ENCODE measurements around the gene COL5A1.
A peak's percentile ranks its signal among the peaks of the same experiment; 100 is the strongest.

The COL5A1 gene

DNA sequence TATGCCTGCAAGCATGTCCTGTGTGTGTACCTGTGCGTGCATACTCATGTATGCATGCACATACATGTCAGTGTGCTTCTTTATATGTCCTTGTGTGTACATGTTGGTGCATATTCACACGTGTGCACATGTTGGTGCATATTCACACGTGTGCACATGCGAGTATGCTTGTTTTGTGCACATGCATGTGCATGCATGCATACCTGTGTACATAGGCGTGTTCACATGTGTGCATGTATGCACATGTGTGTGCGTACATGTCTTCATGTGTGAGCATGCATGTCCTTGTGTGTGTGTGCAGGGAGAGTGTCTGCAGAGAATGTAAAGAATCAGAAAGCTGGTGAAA, 166.8 kb downstream of the COL5A1 start:
- TF ChIP-seq, protein P1, sequence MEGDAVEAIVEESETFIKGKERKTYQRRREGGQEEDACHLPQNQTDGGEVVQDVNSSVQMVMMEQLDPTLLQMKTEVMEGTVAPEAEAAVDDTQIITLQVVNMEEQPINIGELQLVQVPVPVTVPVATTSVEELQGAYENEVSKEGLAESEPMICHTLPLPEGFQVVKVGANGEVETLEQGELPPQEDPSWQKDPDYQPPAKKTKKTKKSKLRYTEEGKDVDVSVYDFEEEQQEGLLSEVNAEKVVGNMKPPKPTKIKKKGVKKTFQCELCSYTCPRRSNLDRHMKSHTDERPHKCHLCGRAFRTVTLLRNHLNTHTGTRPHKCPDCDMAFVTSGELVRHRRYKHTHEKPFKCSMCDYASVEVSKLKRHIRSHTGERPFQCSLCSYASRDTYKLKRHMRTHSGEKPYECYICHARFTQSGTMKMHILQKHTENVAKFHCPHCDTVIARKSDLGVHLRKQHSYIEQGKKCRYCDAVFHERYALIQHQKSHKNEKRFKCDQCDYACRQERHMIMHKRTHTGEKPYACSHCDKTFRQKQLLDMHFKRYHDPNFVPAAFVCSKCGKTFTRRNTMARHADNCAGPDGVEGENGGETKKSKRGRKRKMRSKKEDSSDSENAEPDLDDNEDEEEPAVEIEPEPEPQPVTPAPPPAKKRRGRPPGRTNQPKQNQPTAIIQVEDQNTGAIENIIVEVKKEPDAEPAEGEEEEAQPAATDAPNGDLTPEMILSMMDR (IDR thresholded peaks at IDR 0.05; ENCODE audit: unreplicated experiment in 3 of 3): no peak
- Mint-ChIP-seq H3K27ac (peak overlapping the region in 2 of 3 experiments; percentile 68 to 87), H3K9me3 (no peaks in the 10 kb centered on the region), H3K27me3 (ENCODE audit: low read depth) (no peaks in the 10 kb centered on the region), H3K36me3 (ENCODE audit: low read depth) (peaks cover 37% of the 10 kb centered on the region), H3K4me3 (no peak overlapping the region), H3K4me1 (peaks cover 39% of the 10 kb centered on the region)

DNA sequence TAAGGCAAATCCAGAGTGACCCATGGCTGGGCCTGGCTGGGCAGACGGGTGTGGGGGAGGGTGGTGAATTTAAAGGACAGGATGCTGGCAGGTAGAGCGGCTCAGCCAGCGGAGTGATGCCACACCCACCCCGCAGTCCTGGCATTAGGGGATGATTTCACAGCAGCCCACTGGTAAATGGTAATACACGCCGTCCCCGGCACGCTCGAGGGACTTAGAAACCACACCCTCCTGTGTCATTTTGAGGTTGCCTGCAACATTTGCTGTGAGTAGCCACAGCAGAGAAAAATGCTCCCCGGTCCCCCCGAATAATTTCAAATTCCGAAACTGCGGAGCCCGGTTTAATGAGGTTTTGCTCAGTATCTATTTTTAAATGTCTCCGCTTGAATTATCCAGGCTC, 167.7 kb downstream of the COL5A1 start:
- no peaks in the 10 kb centered on the region for H3K9me3 Mint-ChIP-seq
- TF ChIP-seq, protein P1 (IDR thresholded peaks at IDR 0.05; ENCODE audit: unreplicated experiment in 3 of 3): no peak
- H3K4me3 Mint-ChIP-seq: no peak overlapping the region
- no peaks in the 10 kb centered on the region for H3K27me3 Mint-ChIP-seq (ENCODE audit: low read depth)
- H3K36me3 Mint-ChIP-seq (ENCODE audit: low read depth): peaks cover 31% of the 10 kb centered on the region
- peak overlapping the region in 1 of 3 experiments; percentile 95 for H3K27ac Mint-ChIP-seq
- peaks cover 35% of the 10 kb centered on the region for H3K4me1 Mint-ChIP-seq

DNA sequence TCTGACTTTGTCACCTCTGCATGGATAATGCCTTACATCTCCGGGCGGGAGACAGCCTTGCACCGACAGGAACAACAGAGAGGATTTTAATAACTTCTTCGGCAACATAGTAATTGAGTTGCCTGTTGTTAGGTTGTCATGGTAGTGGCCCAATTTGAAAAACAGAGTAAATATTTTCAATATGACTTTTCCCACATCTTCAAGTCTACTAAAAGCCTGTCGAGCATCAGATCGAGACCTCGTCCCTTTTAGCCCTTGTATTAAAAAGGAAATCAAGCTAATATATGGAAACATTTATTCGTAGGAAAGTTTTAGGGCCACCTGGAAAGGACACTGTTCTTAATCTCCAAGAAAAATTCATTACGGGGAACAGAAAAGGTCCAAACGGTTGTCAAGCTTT, 168.2 kb downstream of the COL5A1 start:
- peaks cover 31% of the 10 kb centered on the region for H3K36me3 Mint-ChIP-seq (ENCODE audit: low read depth)
- H3K4me3 Mint-ChIP-seq: no peak overlapping the region
- TF ChIP-seq, protein P1 (IDR thresholded peaks at IDR 0.05; ENCODE audit: unreplicated experiment in 3 of 3): no peak
- peak overlapping the region in 1 of 3 experiments; percentile 95 for H3K27ac Mint-ChIP-seq
- peaks cover 35% of the 10 kb centered on the region for H3K4me1 Mint-ChIP-seq
- H3K9me3 Mint-ChIP-seq: no peaks in the 10 kb centered on the region
- H3K27me3 Mint-ChIP-seq (ENCODE audit: low read depth): no peaks in the 10 kb centered on the region

DNA sequence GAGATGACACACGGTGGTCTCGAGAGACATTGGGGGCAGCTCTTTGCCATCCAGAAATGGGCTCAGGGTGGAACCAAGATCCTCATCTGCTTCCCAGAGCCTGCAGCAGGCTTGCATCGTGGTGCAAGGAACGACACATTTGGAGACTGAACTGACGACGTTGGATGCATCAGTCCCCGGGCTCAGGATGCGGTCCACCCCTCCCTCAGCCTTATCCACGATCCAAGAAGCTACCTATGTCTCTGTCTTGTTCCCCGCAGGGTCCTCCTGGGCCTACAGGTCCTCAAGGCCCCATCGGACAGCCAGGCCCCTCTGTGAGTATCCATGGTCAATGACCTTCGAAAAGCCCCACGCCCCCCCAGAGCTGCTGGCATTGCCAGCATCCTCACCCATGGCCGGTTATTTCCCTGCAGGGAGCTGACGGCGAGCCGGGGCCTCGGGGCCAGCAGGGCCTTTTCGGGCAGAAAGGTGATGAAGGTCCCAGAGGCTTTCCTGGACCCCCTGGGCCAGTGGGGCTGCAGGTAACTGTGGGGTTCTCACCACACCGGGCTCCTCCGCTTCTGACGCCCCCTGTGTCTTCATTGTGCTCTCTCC, 169.6 kb downstream of the COL5A1 start:
- no peaks in the 10 kb centered on the region for H3K9me3 Mint-ChIP-seq
- peak overlapping the region; percentile 51 to 95 (median 85) for H3K27ac Mint-ChIP-seq

DNA sequence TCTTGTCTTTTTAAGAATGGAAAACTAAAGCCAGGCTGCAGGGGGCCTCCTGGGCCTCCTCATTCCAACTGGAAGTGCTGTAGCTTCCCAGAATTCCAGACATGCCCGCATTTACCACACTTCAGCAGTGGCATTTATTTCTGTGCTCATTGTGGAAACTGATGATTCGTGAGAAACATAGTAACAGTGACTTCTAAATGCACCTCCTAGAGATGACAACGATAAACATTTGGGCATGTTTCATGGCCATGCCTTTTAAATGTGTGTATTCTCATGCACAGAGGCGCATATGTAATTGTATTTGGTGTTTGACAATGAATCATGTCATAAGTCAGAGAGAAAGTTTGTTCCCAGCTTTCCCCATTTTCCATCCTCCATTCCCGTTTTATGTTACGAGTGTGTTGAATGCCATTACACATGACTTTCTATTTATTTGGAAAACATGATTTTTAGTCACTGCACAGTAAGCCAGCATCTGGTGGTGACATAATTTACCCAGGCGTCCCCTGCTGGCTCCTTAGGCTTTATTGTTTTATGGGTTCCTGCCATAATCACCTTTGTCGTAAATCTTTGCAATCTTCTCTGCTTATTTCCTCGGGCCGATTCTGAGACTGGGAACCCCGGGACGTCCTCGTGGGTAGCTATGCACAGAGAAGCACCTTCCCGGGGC, 170.2 kb downstream of the COL5A1 start:
- H3K9me3 Mint-ChIP-seq: no peaks in the 10 kb centered on the region
- H3K27me3 Mint-ChIP-seq (ENCODE audit: low read depth): no peaks in the 10 kb centered on the region

More for the DNA sequence above, 169.6 kb downstream of the COL5A1 start:
- Mint-ChIP-seq H3K4me1 (peaks cover 35% of the 10 kb centered on the region), H3K4me3 (peak overlapping the region in 1 of 3 experiments; percentile 36), H3K36me3 (ENCODE audit: low read depth) (peaks cover 40% of the 10 kb centered on the region), H3K27me3 (ENCODE audit: low read depth) (no peaks in the 10 kb centered on the region)
- TF ChIP-seq, protein P1 (IDR thresholded peaks at IDR 0.05; ENCODE audit: unreplicated experiment in 3 of 3): no peak

More for the DNA sequence above, 170.2 kb downstream of the COL5A1 start:
- peak overlapping the region in 1 of 3 experiments; percentile 36 for H3K4me3 Mint-ChIP-seq
- peak overlapping the region; percentile 51 to 95 (median 85) for H3K27ac Mint-ChIP-seq
- H3K4me1 Mint-ChIP-seq: peaks cover 35% of the 10 kb centered on the region
- H3K36me3 Mint-ChIP-seq (ENCODE audit: low read depth): peaks cover 41% of the 10 kb centered on the region
- TF ChIP-seq, protein P1 (IDR thresholded peaks at IDR 0.05; ENCODE audit: unreplicated experiment in 3 of 3): no peak

All from nephron (organoid).